ENCODE data around the gene CYB5R2. TPM values are rescaled to one million over a fixed set of nuclear protein-coding genes. Genes with fewer than 3 reads are reported as not detected.

CYB5R2 gene
- total RNA-seq, 1 donor from 2014 or later, result 25.9 TPM

DNA sequence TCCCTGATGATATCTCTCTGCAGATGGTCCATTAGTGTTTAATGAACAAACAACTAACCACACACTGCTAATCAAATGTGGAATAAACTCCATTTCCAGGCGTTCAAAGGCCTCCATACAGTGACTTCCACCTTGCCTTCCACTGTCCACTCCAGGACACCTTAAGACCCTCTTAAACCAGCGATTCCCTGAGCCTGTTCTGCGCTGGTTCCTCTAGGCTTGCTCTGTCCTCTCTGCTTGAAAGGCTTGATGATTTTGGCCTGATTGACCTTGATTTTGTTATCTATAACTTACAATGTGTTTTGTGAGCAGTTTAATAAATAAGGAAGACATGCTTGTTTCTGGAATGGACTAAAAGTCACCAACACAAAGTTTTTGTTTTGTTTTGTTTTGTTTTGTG, 20.9 kb upstream of the CYB5R2 start:
- no peak overlapping the region for H3K27ac Mint-ChIP-seq
- intact Hi-C loops (cut with micrococcal nuclease), result loop anchor here (1.0 to 10.0 kb wide), 4 partner anchors 401 to 937 kb away; no protein-coding TSS in a partner anchor
- ATAC-seq (ENCODE audit: low read depth), result no peak
- TF ChIP-seq CTCF (IDR thresholded peaks at IDR 0.05), result no peak
- no peak for DNase-seq
- peaks cover 22% of the 10 kb centered on the region for H3K27me3 Mint-ChIP-seq
- H3K4me3 Mint-ChIP-seq, result no peak overlapping the region
- no peaks in the 10 kb centered on the region for H3K36me3 Mint-ChIP-seq (ENCODE audit: low read depth)
- H3K9me3 Mint-ChIP-seq, result no peaks in the 10 kb centered on the region
- ChIA-PET POLR2A (no interaction called here), CTCF (interaction anchor here (0.8 to 3.2 kb wide), 11 partner anchors 13 to 600 kb away, joined by 3 to 41 read pairs (median 4); partner anchors contain the start of gene PPFIBP2)
- no peaks in the 10 kb centered on the region for H3K4me1 Mint-ChIP-seq

DNA sequence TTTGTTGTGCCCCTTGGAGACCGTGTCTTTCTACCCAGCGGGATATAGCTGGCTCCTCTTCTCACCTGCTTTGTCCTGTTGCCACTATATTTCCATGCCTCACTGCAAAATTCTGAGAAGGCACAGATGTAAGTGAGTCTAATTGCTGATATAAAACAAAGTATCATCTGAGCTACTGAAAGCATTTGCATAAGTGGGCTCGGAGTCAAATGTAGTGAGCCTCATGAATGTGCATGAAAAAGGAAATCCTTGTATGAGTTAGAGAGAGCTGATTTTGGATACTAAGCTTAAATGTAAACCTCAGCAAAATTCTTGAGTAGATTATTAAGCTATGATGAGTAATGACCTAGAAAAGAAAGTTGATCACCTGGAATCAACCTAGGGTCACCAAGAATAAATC, 19.1 kb upstream of the CYB5R2 start:
- POLR2A ChIA-PET, result no interaction called here

GRCh38 chr11:7691759-7692350, 18.6 kb upstream of the CYB5R2 start:
- CTCF ChIA-PET, result interaction anchor here (1.0 to 4.2 kb wide), 6 partner anchors 20 to 595 kb away, joined by 3 to 33 read pairs (median 13); partner anchors contain the start of gene CYB5R2
- intact Hi-C loops (cut with micrococcal nuclease), result loop anchor here (5.0 to 10.0 kb wide), 2 partner anchors 403 to 935 kb away; no protein-coding TSS in a partner anchor
- no peak for ATAC-seq (ENCODE audit: low read depth)

More for the DNA sequence above, 19.1 kb upstream of the CYB5R2 start:
- intact Hi-C loops (cut with micrococcal nuclease), result loop anchor here (5.0 to 10.0 kb wide), 2 partner anchors 402 to 935 kb away; no protein-coding TSS in a partner anchor
- no peak for TF ChIP-seq CTCF (IDR thresholded peaks at IDR 0.05)
- peaks cover 22% of the 10 kb centered on the region for H3K27me3 Mint-ChIP-seq
- no peak overlapping the region for H3K4me3 Mint-ChIP-seq
- no peaks in the 10 kb centered on the region for H3K4me1 Mint-ChIP-seq
- DNase-seq (no peak), ATAC-seq (ENCODE audit: low read depth) (no peak)
- no peaks in the 10 kb centered on the region for H3K9me3 Mint-ChIP-seq
- CTCF ChIA-PET, result interaction anchor here (1.0 to 4.2 kb wide), 5 partner anchors 20 to 595 kb away, joined by 3 to 33 read pairs (median 16); partner anchors contain the start of gene CYB5R2
- no peaks in the 10 kb centered on the region for H3K36me3 Mint-ChIP-seq (ENCODE audit: low read depth)
- H3K27ac Mint-ChIP-seq, result no peak overlapping the region

GRCh38 chr11:7690648-7691047, 17.3 kb upstream of the CYB5R2 start:
- no peaks in the 10 kb centered on the region for H3K9me3 Mint-ChIP-seq
- no peak for TF ChIP-seq CTCF (IDR thresholded peaks at IDR 0.05)
- ChIA-PET POLR2A (interaction anchor here (1.2 kb wide), 1 partner anchor 22 kb away, joined by 4 read pairs; no protein-coding TSS in a partner anchor), CTCF (interaction anchor here (0.6 to 4.2 kb wide), 9 partner anchors 18 to 878 kb away, joined by 3 to 33 read pairs (median 10); partner anchors contain the start of gene CYB5R2)
- DNase-seq, result no peak
- no peaks in the 10 kb centered on the region for H3K36me3 Mint-ChIP-seq (ENCODE audit: low read depth)
- peak; percentile 57 for ATAC-seq (ENCODE audit: low read depth)
- H3K4me1 Mint-ChIP-seq, result no peaks in the 10 kb centered on the region
- H3K27me3 Mint-ChIP-seq, result peaks cover 22% of the 10 kb centered on the region
- H3K4me3 Mint-ChIP-seq, result no peak overlapping the region
- no peak overlapping the region for H3K27ac Mint-ChIP-seq
- intact Hi-C loops (cut with micrococcal nuclease), result loop anchor here (5.0 to 10.0 kb wide), 2 partner anchors 404 to 933 kb away; no protein-coding TSS in a partner anchor

More at GRCh38 chr11:7691759-7692350, 18.6 kb upstream of the CYB5R2 start:
- Mint-ChIP-seq H3K27me3 (peaks cover 22% of the 10 kb centered on the region), H3K27ac (no peak overlapping the region), H3K4me3 (no peak overlapping the region), H3K36me3 (ENCODE audit: low read depth) (no peaks in the 10 kb centered on the region), H3K9me3 (no peaks in the 10 kb centered on the region), H3K4me1 (no peaks in the 10 kb centered on the region)
- no peak for DNase-seq
- POLR2A ChIA-PET, result no interaction called here
- no peak for TF ChIP-seq CTCF (IDR thresholded peaks at IDR 0.05)

DNA sequence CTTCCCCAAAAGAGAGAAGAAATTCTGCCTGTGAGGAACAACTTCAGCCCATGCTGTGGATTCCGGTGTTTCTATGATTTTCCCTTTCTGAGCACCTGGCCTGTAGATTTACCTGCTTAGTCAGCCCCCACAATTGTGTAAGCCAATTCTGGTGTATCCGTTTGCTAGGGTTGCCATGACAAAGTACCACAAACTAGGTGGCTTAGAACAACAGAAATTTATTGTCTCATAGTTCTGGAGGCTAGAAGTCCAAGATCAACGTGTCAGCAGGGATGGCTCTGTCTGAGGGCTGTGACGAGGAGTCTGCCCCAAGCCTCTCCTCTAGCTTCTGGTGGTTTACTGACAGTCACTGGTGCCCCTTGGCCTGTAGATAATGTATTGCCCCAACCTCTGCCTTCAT, 15.9 kb upstream of the CYB5R2 start:
- Mint-ChIP-seq H3K4me3 (no peak overlapping the region), H3K27me3 (peaks cover 21% of the 10 kb centered on the region), H3K4me1 (no peaks in the 10 kb centered on the region), H3K27ac (no peak overlapping the region), H3K9me3 (no peaks in the 10 kb centered on the region), H3K36me3 (ENCODE audit: low read depth) (no peaks in the 10 kb centered on the region)
- no peak for ATAC-seq (ENCODE audit: low read depth)
- DNase-seq, result no peak
- POLR2A ChIA-PET, result no interaction called here
- CTCF ChIA-PET, result interaction anchor here (0.7 to 4.2 kb wide), 7 partner anchors 23 to 877 kb away, joined by 3 to 21 read pairs (median 9); no protein-coding TSS in a partner anchor
- TF ChIP-seq CTCF (IDR thresholded peaks at IDR 0.05), result no peak
- intact Hi-C loops (cut with micrococcal nuclease), result loop anchor here (2.0 kb wide), 2 partner anchors 176 to 246 kb away; partner anchors contain the start of gene PPFIBP2

Measured in activated B cell treated with CpG ODN at 0.5 μM for 24 hours (primary cell).